GM23248 (cell line): ENCODE data around the gene COL16A1.

Experiments
- EZH2 ChIP-seq: fragments of 200-600 bp; sonication (generic); IDR thresholded peaks from 2 replicates; pipeline ENCODE4 v1.6.1; 2018; ENCODE audit warnings: antibody characterized with exemption, mild to moderate bottlenecking; ENCODE audit not compliant: insufficient read depth, poor library complexity, severe bottlenecking
- EZH2phosphoT487 ChIP-seq: fragments of 200-600 bp; sonication (generic); IDR thresholded peaks from 2 replicates; pipeline ENCODE4 v1.6.1; 2018; ENCODE audit warnings: antibody characterized with exemption, moderate library complexity, mild to moderate bottlenecking, low read depth; ENCODE audit not compliant: insufficient read depth

DNA sequence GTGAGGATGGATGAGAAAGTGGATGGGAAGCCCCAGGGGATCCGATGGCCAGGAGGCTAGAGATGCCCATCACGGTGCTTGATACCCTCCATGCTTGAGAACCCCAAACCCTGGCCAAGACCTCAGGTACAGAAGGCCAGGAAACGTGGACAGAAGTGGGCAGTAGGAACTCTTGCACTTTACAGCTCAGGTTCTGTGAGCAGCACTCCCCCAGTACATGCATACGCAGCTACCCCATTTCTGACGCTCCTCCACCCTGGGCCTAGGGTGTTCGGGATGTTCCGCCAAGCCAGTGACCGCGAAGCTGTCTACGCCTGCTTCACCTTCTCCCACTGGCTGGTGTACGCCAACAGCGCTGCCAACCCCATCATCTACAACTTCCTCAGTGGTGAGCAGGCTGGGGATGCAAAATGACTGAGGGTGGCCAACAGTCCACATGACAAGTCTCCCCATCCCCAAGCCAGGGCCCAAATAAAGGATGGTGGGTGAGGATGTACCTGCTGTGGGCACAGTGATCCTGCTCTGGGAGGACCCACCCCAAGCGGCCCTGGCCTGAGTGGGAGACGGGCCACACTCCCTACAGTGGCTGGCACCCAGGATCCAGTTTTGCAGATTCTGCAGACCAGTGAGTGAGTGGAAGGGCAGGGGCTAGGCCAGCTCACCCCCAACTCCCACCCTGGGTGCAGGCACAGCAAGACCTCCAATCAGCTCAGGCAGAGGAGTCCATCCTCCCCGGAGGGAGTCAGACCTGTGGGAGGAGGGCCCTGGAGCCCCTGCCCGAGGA lies 78.9 kb downstream of the COL16A1 start:
- TF ChIP-seq EZH2phosphoT487: no peak
- no peak for TF ChIP-seq EZH2
